BLaER1 treated with 17β-estradiol and CSF1 and Interleukin-3, amounts not matched to agents 10 nM and 100 nM (cell line): ENCODE data around the gene LMO2.
A peak's percentile ranks its signal among the peaks of the same experiment; 100 is the strongest.
"Not testable (repeated sequence)": the region's sequence is repeated elsewhere in the genome, so short reads cannot be mapped to it uniquely, and the experiment has no call there.

Source experiments
- H3K27ac ChIP-seq, 11 experiments: shearing (Covaris generic); formaldehyde crosslinking; 2 replicates each; pipeline ENCODE4 v1.8.1; 2022
- H3K27me3 ChIP-seq, 11 experiments: shearing (Covaris generic); formaldehyde crosslinking; 2 replicates each; pipeline ENCODE4 v1.8.1; 2022
- H3K36me3 ChIP-seq, 11 experiments: shearing (Covaris generic); formaldehyde crosslinking; 2 replicates each; pipeline ENCODE4 v1.8.1; 2022
- H3K4me1 ChIP-seq, 10 experiments: shearing (Covaris generic); formaldehyde crosslinking; 2 replicates each; pipeline ENCODE4 v1.8.1; 2022
- H3K4me2 ChIP-seq, 11 experiments: shearing (Covaris generic); formaldehyde crosslinking; 2 replicates each; pipeline ENCODE4 v1.8.1; 2022
- H3K4me3 ChIP-seq, 10 experiments: shearing (Covaris generic); formaldehyde crosslinking; 2 replicates each; pipeline ENCODE4 v1.8.1; 2022
- H3K9ac ChIP-seq, 11 experiments: shearing (Covaris generic); formaldehyde crosslinking; 2 replicates each; pipeline ENCODE4 v1.8.1; 2022
- H3K9me3 ChIP-seq, 11 experiments: shearing (Covaris generic); formaldehyde crosslinking; replicated peaks in 1 of 11; 2 replicates each; pipeline ENCODE4 v1.8.1; 2022
- H4K20me1 ChIP-seq, 11 experiments: shearing (Covaris generic); formaldehyde crosslinking; 2 replicates each; pipeline ENCODE4 v1.8.1; 2022
- Cebpa-rat ChIP-seq, 11 experiments: shearing (Covaris generic); IDR thresholded peaks; 2 replicates each; pipeline ENCODE4 v1.8.1; 2022

LMO2 gene

GRCh38 chr11:33830903-33831648, 60.8 kb downstream of the LMO2 start:
- H3K4me2 ChIP-seq = peak overlapping the region in 3 of 11 experiments; percentile 18 to 34 (median 28); a peak in 4 of 22 replicates

DNA sequence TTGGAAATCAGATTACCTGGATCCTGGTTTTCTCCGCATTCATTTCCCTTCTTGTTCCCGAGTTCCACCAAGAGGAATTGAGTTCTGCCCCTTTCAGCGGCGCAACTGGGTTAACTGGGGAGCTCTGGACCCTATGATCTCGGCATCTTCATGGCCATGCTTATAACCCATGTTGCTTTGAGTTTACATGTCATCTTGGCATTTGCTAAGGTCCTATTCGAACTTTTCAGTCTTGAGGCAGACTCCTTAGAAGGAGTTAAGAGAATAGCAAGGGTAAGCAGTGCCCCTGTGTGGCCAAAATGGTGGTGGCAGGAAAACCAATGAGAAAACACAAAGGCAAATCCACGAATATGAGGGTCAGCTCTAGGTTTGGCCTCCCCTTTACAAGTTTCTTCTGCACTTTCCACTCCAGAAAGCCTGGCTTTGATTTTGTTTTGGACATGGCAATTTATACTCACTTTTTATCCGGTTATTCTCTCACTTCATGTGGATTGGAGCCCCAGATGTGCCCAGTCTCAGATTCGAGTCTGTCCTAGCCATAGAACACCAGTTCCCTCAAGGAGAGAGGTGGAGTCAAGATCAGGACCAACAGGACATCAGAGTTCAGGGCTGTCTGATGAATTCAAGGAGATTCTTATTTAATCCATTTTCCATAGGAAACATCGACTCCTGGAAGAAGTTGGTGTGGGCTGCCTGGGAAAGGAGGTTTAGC, 62.3 kb downstream of the LMO2 start:
- TF ChIP-seq Cebpa-rat (IDR thresholded peaks at IDR 0.05) = no peak
- Histone ChIP-seq H3K9ac (no peak overlapping the region), H3K9me3 (no peaks in the 10 kb centered on the region), H3K4me3 (no peak overlapping the region), H4K20me1 (no peaks in the 10 kb centered on the region), H3K36me3 (no peaks in the 10 kb centered on the region), H3K27ac (no peak overlapping the region), H3K4me2 (no peak overlapping the region), H3K4me1 (peaks cover 0 to 8% (median 3%) of the 10 kb centered on the region in 10 experiments; a peak in 7 of 20 replicates), H3K27me3 (peaks cover 0 to 9% (median 6%) of the 10 kb centered on the region in 11 experiments; a peak in 8 of 22 replicates)

More at GRCh38 chr11:33830903-33831648, 60.8 kb downstream of the LMO2 start:
- Histone ChIP-seq H3K9me3 (no peaks in the 10 kb centered on the region), H3K36me3 (no peaks in the 10 kb centered on the region), H3K27me3 (peaks cover 0 to 9% (median 6%) of the 10 kb centered on the region in 11 experiments; a peak in 8 of 22 replicates), H3K9ac (no peak overlapping the region), H4K20me1 (no peaks in the 10 kb centered on the region), H3K4me3 (no peak overlapping the region), H3K27ac (no peak overlapping the region), H3K4me1 (peaks cover 0 to 8% (median 3%) of the 10 kb centered on the region in 10 experiments; a peak in 7 of 20 replicates)
- TF ChIP-seq Cebpa-rat (IDR thresholded peaks at IDR 0.05) = no peak

DNA sequence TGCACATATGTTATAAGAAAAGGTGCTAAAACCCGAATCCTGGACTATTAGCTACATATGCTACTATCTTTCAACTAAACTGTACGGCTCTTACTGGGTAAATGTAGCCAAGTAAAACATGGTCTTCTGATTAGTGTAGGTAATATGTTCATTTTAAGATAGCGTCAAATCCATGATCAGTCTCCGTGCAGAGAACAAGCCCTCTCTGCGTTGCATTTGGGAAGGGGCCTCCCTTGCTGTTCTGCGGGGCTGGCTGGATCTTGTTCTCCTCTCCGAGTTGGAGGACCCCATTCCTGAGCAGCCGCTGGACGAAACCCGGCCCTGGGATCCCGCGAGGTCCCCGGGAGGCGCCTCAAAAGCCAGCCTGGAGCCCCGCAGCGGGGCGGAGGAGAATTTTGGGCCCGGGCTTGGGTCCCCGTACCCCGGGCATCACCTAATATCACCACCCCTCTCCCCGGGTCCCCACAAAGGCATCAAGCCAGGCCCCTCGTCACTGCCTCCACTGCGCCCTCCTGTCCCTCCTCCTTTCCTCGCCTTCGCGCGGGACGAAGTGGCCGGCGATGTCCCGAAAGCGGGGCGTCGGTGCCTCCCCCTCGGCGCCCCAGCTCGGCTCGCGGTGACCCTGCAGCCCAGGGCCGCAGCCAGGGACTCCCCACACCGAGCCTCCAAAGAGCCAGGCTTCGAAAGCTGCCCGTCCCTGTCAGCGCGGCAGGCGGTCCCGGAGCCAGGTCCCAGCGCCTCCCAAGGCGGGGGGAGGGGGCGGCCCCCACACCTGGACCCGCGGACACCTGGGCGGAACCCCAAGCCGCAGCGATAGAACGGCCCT, 63.1 kb downstream of the LMO2 start:
- H3K4me1 ChIP-seq = peaks cover 0 to 8% (median 3%) of the 10 kb centered on the region in 10 experiments; a peak in 7 of 20 replicates
- no peak for TF ChIP-seq Cebpa-rat (IDR thresholded peaks at IDR 0.05)
- no peaks in the 10 kb centered on the region for H4K20me1 ChIP-seq
- no peak overlapping the region for H3K4me3 ChIP-seq
- peaks cover 0 to 9% (median 6%) of the 10 kb centered on the region in 11 experiments; a peak in 8 of 22 replicates for H3K27me3 ChIP-seq
- H3K36me3 ChIP-seq = no peaks in the 10 kb centered on the region
- no peak overlapping the region for H3K9ac ChIP-seq
- no peak overlapping the region for H3K4me2 ChIP-seq
- H3K9me3 ChIP-seq = 0 out of 22 replicates have a peak, but pooled peaks cover 0 to 2% (median 0%) of the 10 kb centered on the region in 11 experiments
- no peak overlapping the region for H3K27ac ChIP-seq

DNA sequence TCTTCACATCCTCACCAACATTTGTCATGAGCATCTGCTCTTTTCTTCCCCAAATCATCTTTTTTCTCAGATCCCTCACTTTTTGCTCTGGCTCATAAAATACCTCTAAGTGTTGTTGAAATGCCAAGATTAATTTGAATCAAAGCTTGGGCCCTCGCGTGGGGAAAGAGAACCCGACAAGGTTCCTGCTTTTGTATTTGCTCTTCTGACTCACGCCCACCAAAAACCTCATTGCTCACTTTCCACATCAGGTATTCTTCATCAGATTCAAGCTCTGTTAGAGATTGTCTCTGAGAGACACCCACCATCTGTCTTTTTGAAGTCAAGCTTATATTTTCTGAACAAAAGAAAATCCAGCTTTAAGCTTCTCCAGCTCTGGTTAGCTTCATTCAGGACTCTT, 64.7 kb downstream of the LMO2 start:
- Histone ChIP-seq H4K20me1 (no peaks in the 10 kb centered on the region), H3K4me2 (no peak overlapping the region), H3K4me1 (peaks cover 0 to 8% (median 3%) of the 10 kb centered on the region in 10 experiments; a peak in 7 of 20 replicates), H3K27me3 (peaks cover 0 to 9% (median 6%) of the 10 kb centered on the region in 11 experiments; a peak in 8 of 22 replicates), H3K9me3 (0 out of 22 replicates have a peak, but pooled peaks cover 0 to 5% (median 0%) of the 10 kb centered on the region in 11 experiments), H3K36me3 (no peaks in the 10 kb centered on the region), H3K4me3 (no peak overlapping the region), H3K27ac (no peak overlapping the region), H3K9ac (no peak overlapping the region)
- no peak for TF ChIP-seq Cebpa-rat (IDR thresholded peaks at IDR 0.05)

- no peaks in the 10 kb centered on the region for H4K20me1 ChIP-seq
- H3K4me3 ChIP-seq = no peak overlapping the region
- H3K4me2 ChIP-seq = no peak overlapping the region
- H3K4me1 ChIP-seq = peaks cover 0 to under 1% (median 0%) of the 10 kb centered on the region in 10 experiments; a peak in 1 of 20 replicates
- 0 out of 22 replicates have a peak, but pooled peaks cover 0 to 5% (median 0%) of the 10 kb centered on the region in 11 experiments for H3K9me3 ChIP-seq
- H3K36me3 ChIP-seq = no peaks in the 10 kb centered on the region
- H3K9ac ChIP-seq = no peak overlapping the region
- no peak overlapping the region for H3K27ac ChIP-seq
- H3K27me3 ChIP-seq = peaks cover 0 to 9% (median 6%) of the 10 kb centered on the region in 11 experiments; a peak in 8 of 22 replicates
- TF ChIP-seq Cebpa-rat (IDR thresholded peaks at IDR 0.05) = no peak
These were observed 65.9 kb downstream of the LMO2 start for GRCh38 chr11:33825854-33826560.

- H3K4me3 ChIP-seq, H3K36me3 ChIP-seq, H3K4me2 ChIP-seq, H3K9me3 ChIP-seq, H3K27me3 ChIP-seq, H3K9ac ChIP-seq, H3K4me1 ChIP-seq, H4K20me1 ChIP-seq, H3K27ac ChIP-seq: not testable (repeated sequence)
These were observed 68.9 kb downstream of the LMO2 start for GRCh38 chr11:33822981-33823380.

DNA sequence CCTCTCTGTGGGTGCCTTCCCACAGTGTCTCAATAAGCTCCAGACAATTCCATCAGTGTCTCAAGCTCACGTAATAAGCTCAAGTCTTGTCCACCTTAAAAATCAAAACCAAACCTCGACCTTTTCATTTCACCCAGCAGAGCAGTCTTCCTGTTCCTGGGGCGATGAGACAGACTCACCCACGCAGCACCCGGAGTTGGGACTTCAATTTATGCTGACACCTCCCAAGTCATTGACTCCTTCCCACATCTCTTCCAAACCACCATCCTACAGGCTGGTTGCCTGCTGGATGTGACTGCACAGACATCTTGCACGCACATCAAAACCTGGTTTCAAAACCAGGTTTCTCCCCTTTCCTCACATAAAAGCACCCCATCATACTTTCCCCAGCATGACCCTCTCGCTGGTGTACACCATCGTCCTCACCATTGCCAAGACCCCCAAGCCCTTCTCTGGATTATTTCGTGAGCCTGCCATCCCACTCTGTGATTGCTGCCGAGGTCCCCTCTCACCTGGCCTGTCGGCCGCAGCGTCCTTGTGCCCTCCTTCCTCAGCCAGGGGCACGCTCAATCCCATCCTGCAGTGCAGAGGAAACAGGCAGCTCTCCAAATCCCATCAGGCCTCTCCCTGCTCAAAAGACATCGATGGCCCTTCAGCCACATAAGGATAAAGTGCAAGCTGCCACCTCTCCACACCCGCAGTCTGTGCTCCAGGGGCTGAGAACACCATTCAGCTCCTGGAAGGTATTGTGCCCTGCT, 72.4 kb downstream of the LMO2 start:
- no peaks in the 10 kb centered on the region; a peak in 1 of 22 replicates for H3K27me3 ChIP-seq
- no peak overlapping the region for H3K27ac ChIP-seq
- H4K20me1 ChIP-seq = no peaks in the 10 kb centered on the region
- H3K4me2 ChIP-seq = no peak overlapping the region
- H3K4me1 ChIP-seq = peaks cover 0 to 7% (median 0%) of the 10 kb centered on the region in 10 experiments; a peak in 2 of 20 replicates
- H3K9ac ChIP-seq = no peak overlapping the region
- no peaks in the 10 kb centered on the region for H3K36me3 ChIP-seq
- no peak overlapping the region for H3K4me3 ChIP-seq
- 0 out of 22 replicates have a peak, but pooled peaks cover 0 to 5% (median 0%) of the 10 kb centered on the region in 11 experiments for H3K9me3 ChIP-seq
- no peak for TF ChIP-seq Cebpa-rat (IDR thresholded peaks at IDR 0.05)
